Mononuclear cell (primary cell): Measurements from ENCODE around the gene SV2C. TPM values are rescaled to one million over a fixed set of nuclear protein-coding genes. Genes with fewer than 3 reads are reported as not detected.
A peak's percentile ranks its signal among the peaks of the same experiment; 100 is the strongest.

Source experiments
- H3K27me3 ChIP-seq: 2 replicates; pipeline ENCODE4 v1.6.0; 2011; ENCODE audit warnings: low read length, control low read depth; ENCODE audit not compliant: insufficient read depth
- H3K4me1 ChIP-seq: 2 replicates; pipeline ENCODE4 v1.5.1; 2011; ENCODE audit warnings: mild to moderate bottlenecking, low read length, control low read depth; ENCODE audit not compliant: insufficient read depth
- H3K4me3 ChIP-seq: 2 replicates; pipeline ENCODE4 v1.5.1; 2011; ENCODE audit warnings: mild to moderate bottlenecking, low read length, moderate library complexity
- H3K9me3 ChIP-seq: 2 replicates; pipeline ENCODE4 v1.5.1; 2011; ENCODE audit warnings: low read depth, mild to moderate bottlenecking, control low read depth, low read length
- total RNA-seq: library from RNA; depleted of rRNA; stranded (reverse); fragments of >200 nt; gene quantifications from one replicate; pipeline ENCODE4 v1.2.3, GENCODE V29; 2012

The SV2C gene
- total RNA-seq, 1 donor, result under 0.01 TPM

GRCh38 chr5:76401801-76402250 is 318.6 kb downstream of the SV2C start:
- Histone ChIP-seq H3K9me3 (no peaks in the 10 kb centered on the region), H3K4me3 (peak overlapping the region; percentile 75), H3K4me1 (peaks cover 47% of the 10 kb centered on the region), H3K27me3 (no peaks in the 10 kb centered on the region)

- Histone ChIP-seq H3K9me3 (no peaks in the 10 kb centered on the region), H3K27me3 (no peaks in the 10 kb centered on the region), H3K4me3 (peak overlapping the region; percentile 75), H3K4me1 (peaks cover 53% of the 10 kb centered on the region)
Measured at GRCh38 chr5:76402251-76402885, 319.2 kb downstream of the SV2C start.

- peak within 1 kb of the TSS; percentile 75 for H3K4me3 ChIP-seq
Measured at GRCh38 chr5:76402886-76403765, 319.9 kb downstream of the SV2C start, which contains the start of gene IQGAP2. TSS of gene IQGAP2 (plus strand) at chr5:76403285. CDS start at chr5:76403546, 261 bp downstream.

More at GRCh38 chr5:76402886-76403765, 319.9 kb downstream of the SV2C start, which contains the start of gene IQGAP2:
- Histone ChIP-seq H3K9me3 (no peaks in the 10 kb centered on the region), H3K27me3 (no peaks in the 10 kb centered on the region), H3K4me1 (peaks cover 60% of the 10 kb centered on the region)
